SK-N-SH (cell line): ENCODE results near the gene RYR3. TPM values are rescaled to one million over a fixed set of nuclear protein-coding genes. Genes with fewer than 3 reads are reported as not detected.

Source experiments
- CTCF ChIA-PET: fragments of 300-600, 350-600 bp; formaldehyde crosslinking; extraction: SDS; loops from one replicate; lab custom pipeline; 2021; lab: Yijun Ruan, JAX
- POLR2A ChIA-PET: fragments of 350-600 bp; sonication (Branson Sonifier 250); formaldehyde crosslinking; extraction: SDS; loops from one replicate; lab custom pipeline; 2020; ENCODE audit warnings: antibody characterized with exemption, inconsistent platforms; lab: Yijun Ruan, JAX
- DNase-seq: peaks from one replicate; pipeline ENCODE4 v3.0.0; 2012
- H2AFZ ChIP-seq: fragments of 200-600 bp; sonication (generic); 2 replicates; pipeline ENCODE4 v1.8.1; 2016; ENCODE audit warnings: antibody characterized with exemption, mild to moderate bottlenecking, low read depth
- H3F3A ChIP-seq: fragments of 200-600 bp; sonication (generic); replicated peaks from 2 replicates; pipeline ENCODE3; 2016; ENCODE audit warnings: antibody characterized with exemption, mild to moderate bottlenecking; ENCODE audit not compliant: insufficient read depth
- H3K27ac ChIP-seq, 2 experiments: fragments of 200-500 bp in 1 of 2; fragments of 200-600 bp in 1 of 2; sonication (Bioruptor generic) in 1 of 2; sonication (generic), shearing (Covaris generic) in 1 of 2; 2 replicates each; pipeline versions ENCODE4 v1.5.1 to v1.6.1; 2014 to 2016; ENCODE audit warnings: low read depth in 2 of 2, inconsistent platforms in 1 of 2, low read length in 1 of 2, mild to moderate bottlenecking in 1 of 2, mixed read lengths in 1 of 2
- H3K27me3 ChIP-seq: fragments of 200-600 bp; sonication (generic), shearing (Covaris generic); 2 replicates; pipeline ENCODE4 v1.6.1; 2016; ENCODE audit warnings: mixed run types; ENCODE audit not compliant: insufficient read depth
- H3K36me3 ChIP-seq, 2 experiments: fragments of 200-500 bp in 1 of 2; fragments of 200-600 bp in 1 of 2; sonication (Bioruptor generic) in 1 of 2; sonication (generic) in 1 of 2; replicated peaks in 1 of 2; 2 replicates each; pipeline versions ENCODE3 to v1.5.1; 2014 to 2016; ENCODE audit warnings: low read length in 1 of 2, mild to moderate bottlenecking in 1 of 2; ENCODE audit not compliant: insufficient read depth in 2 of 2, control insufficient read depth in 1 of 2
- H3K4me1 ChIP-seq, 2 experiments: fragments of 200-500 bp in 1 of 2; fragments of 200-600 bp in 1 of 2; sonication (Bioruptor generic) in 1 of 2; sonication (generic), shearing (Covaris generic) in 1 of 2; 2 replicates each; pipeline versions ENCODE4 v1.5.1 to v1.6.1; 2014 to 2016; ENCODE audit warnings: low read depth in 1 of 2, low read length in 1 of 2, mixed run types in 1 of 2; ENCODE audit not compliant: insufficient read depth in 2 of 2, control insufficient read depth in 1 of 2
- H3K4me2 ChIP-seq: fragments of 200-600 bp; sonication (generic), shearing (Covaris generic); 2 replicates; pipeline ENCODE4 v1.6.1; 2017; ENCODE audit warnings: mixed run types
- H3K4me3 ChIP-seq, 2 experiments: fragments of 200-500 bp in 1 of 2; fragments of 200-600 bp in 1 of 2; sonication (Bioruptor generic) in 1 of 2; sonication (generic), shearing (Covaris generic) in 1 of 2; 2 replicates each; pipeline versions ENCODE4 v1.5.1 to v1.8.1; 2014 to 2016; ENCODE audit warnings: low read depth in 2 of 2, inconsistent platforms in 1 of 2, low read length in 1 of 2, mild to moderate bottlenecking in 1 of 2, mixed read lengths in 1 of 2, moderate library complexity in 1 of 2
- H3K79me2 ChIP-seq: fragments of 200-600 bp; sonication (generic); 2 replicates; pipeline ENCODE4 v1.8.1; 2017; ENCODE audit warnings: mild to moderate bottlenecking; ENCODE audit not compliant: insufficient read depth
- H3K9ac ChIP-seq: fragments of 200-600 bp; sonication (generic); 2 replicates; pipeline ENCODE4 v1.6.1; 2017; ENCODE audit warnings: mixed run types
- H3K9me2 ChIP-seq: fragments of 200-600 bp; sonication (generic); 2 replicates; pipeline ENCODE4 v1.6.1; 2017; ENCODE audit warnings: mixed run types
- H3K9me3 ChIP-seq: fragments of 200-600 bp; sonication (generic); 2 replicates; pipeline ENCODE4 v1.6.1; 2017; ENCODE audit warnings: mixed run types, mild to moderate bottlenecking, moderate library complexity
- H4K20me1 ChIP-seq: fragments of 200-600 bp; sonication (generic); 2 replicates; pipeline ENCODE4 v1.6.1; 2017; ENCODE audit warnings: mild to moderate bottlenecking, mixed run types; ENCODE audit not compliant: insufficient read depth
- CTCF ChIP-seq: fragments of 200-600 bp; sonication (generic); IDR thresholded peaks from 2 replicates; pipeline ENCODE4 v1.6.1; 2017; ENCODE audit warnings: antibody characterized with exemption, mild to moderate bottlenecking, moderate library complexity
- ELF1 ChIP-seq: IDR thresholded peaks from 2 replicates; pipeline ENCODE4 v1.4.0; 2012
- EP300 ChIP-seq, 2 experiments: IDR thresholded peaks; 2 replicates each; pipeline versions ENCODE4 v1.4.0 to v1.6.1; 2012; ENCODE audit warnings: borderline replicate concordance in 1 of 2, low read depth in 1 of 2, low read length in 1 of 2
- EZH2phosphoT487 ChIP-seq: fragments of 200-600 bp; sonication (generic); IDR thresholded peaks from 2 replicates; pipeline ENCODE4 v1.6.1; 2017; ENCODE audit warnings: low read depth, mixed run types, mild to moderate bottlenecking, antibody characterized with exemption, moderate library complexity, borderline replicate concordance
- FOSL2 ChIP-seq: IDR thresholded peaks from 2 replicates; pipeline ENCODE4 v1.4.0; 2012; ENCODE audit warnings: low read depth, mild to moderate bottlenecking, moderate library complexity, borderline replicate concordance
- FOXJ3 ChIP-seq: sonication (generic); formaldehyde crosslinking; IDR thresholded peaks from 2 replicates; pipeline ENCODE4 v1.5.1; 2020; ENCODE audit warnings: mild to moderate bottlenecking, missing genetic modification reagents
- GATA2 ChIP-seq: sonication (generic); formaldehyde crosslinking; IDR thresholded peaks from 2 replicates; pipeline ENCODE4 v1.5.0; 2020; ENCODE audit warnings: mild to moderate bottlenecking, missing genetic modification reagents
- JUND ChIP-seq: IDR thresholded peaks from 2 replicates; pipeline ENCODE4 v1.4.0; 2012
- MEF2A ChIP-seq: IDR thresholded peaks from 2 replicates; pipeline ENCODE4 v1.4.0; 2012; ENCODE audit warnings: low read depth, borderline replicate concordance
- MXI1 ChIP-seq: IDR thresholded peaks from 2 replicates; pipeline ENCODE4 v1.6.1; 2012; ENCODE audit warnings: mild to moderate bottlenecking, low read depth, low read length, improper control_type of control experiment
- NRF1 ChIP-seq: IDR thresholded peaks from 2 replicates; pipeline ENCODE4 v1.6.1; 2012; ENCODE audit warnings: low read depth, mild to moderate bottlenecking, low read length
- PBX3 ChIP-seq: IDR thresholded peaks from 2 replicates; pipeline ENCODE4; 2012
- RAD21 ChIP-seq: IDR thresholded peaks from 2 replicates; pipeline ENCODE4 v1.6.1; 2012; ENCODE audit warnings: mild to moderate bottlenecking, low read length
- RFX5 ChIP-seq: IDR thresholded peaks from 2 replicates; pipeline ENCODE4 v1.6.1; 2012; ENCODE audit warnings: mild to moderate bottlenecking, improper control_type of control experiment, low read length
- RXRA ChIP-seq: IDR thresholded peaks from 2 replicates; pipeline ENCODE4 v1.4.0; 2012; ENCODE audit warnings: low read depth, mild to moderate bottlenecking, borderline replicate concordance
- SMC3 ChIP-seq: IDR thresholded peaks from 2 replicates; pipeline ENCODE4 v1.6.1; 2012; ENCODE audit warnings: low read depth, low read length, improper control_type of control experiment
- TAF1 ChIP-seq: IDR thresholded peaks from 2 replicates; pipeline ENCODE4 v1.6.1; 2012; ENCODE audit warnings: low read depth, mild to moderate bottlenecking, low read length, moderate library complexity, borderline replicate concordance
- TCF12 ChIP-seq: IDR thresholded peaks from 2 replicates; pipeline ENCODE4 v1.4.0; 2012
- USF2 ChIP-seq: fragments of 150-350 bp; IDR thresholded peaks from 2 replicates; pipeline ENCODE4 v1.6.1; 2017; ENCODE audit warnings: antibody characterized with exemption, low read length, low read depth, borderline replicate concordance
- ZBTB33 ChIP-seq: IDR thresholded peaks from 2 replicates; pipeline ENCODE4 v1.4.0; 2012; ENCODE audit warnings: low read depth, borderline replicate concordance
- WGBS: methylation state at CpG from one replicate; pipeline ENCODE4 v1.1.6; 2017; ENCODE audit warnings: low lambda C conversion rate; 5-methylcytosine and 5-hydroxymethylcytosine counted together
- polyA plus RNA-seq, 3 experiments: library from polyadenylated mRNA; depleted of rRNA; stranded (reverse); fragments of >200 nt; gene quantifications; 2 replicates each; pipeline ENCODE4 v1.2.3, GENCODE V29; 2012
- TF ChIP-seq, protein P1 (sequence below): IDR thresholded peaks from 2 replicates; pipeline ENCODE4 v1.4.0; 2012; ENCODE audit warnings: low read depth, borderline replicate concordance
- TF ChIP-seq, protein P2 (sequence below): IDR thresholded peaks from 2 replicates; pipeline ENCODE4 v1.4.0; 2012; ENCODE audit warnings: low read depth
- TF ChIP-seq, protein P3 (sequence below): IDR thresholded peaks from 2 replicates; pipeline ENCODE4 v1.6.1; 2012; ENCODE audit warnings: mild to moderate bottlenecking, low read depth, low read length, moderate library complexity

The RYR3 gene
- polyA plus RNA-seq, 1 of the 3 experiments (the other 2 are of a cell fraction) = 0.02 TPM

- Histone ChIP-seq H3K79me2 (no peaks in the 10 kb centered on the region), H3K27ac (peak overlapping the region in 1 of 2 experiments; percentile 92; a peak in 2 of 4 replicates), H2AFZ (no peak overlapping the region), H4K20me1 (no peaks in the 10 kb centered on the region), H3F3A (no peaks in the 10 kb centered on the region), H3K4me1 (peaks cover 0 to 25% of the 10 kb centered on the region in 2 experiments; a peak in 2 of 4 replicates), H3K9me3 (no peaks in the 10 kb centered on the region), H3K4me3 (no peak overlapping the region; a peak in 1 of 4 replicates), H3K9ac (no peak overlapping the region), H3K36me3 (no peaks in the 10 kb centered on the region), H3K4me2 (no peak overlapping the region), H3K9me2 (no peaks in the 10 kb centered on the region), H3K27me3 (peaks cover 11% of the 10 kb centered on the region; the same call in 1 of the 2 replicates)
- ChIA-PET POLR2A (interaction anchor here (0.7 to 1.0 kb wide), 2 partner anchors 21 to 61 kb away, joined by 3 to 4 read pairs; no protein-coding TSS in a partner anchor), CTCF (interaction anchor here (0.8 to 4.2 kb wide), 9 partner anchors 10 to 349 kb away, joined by 3 to 23 read pairs (median 4); no protein-coding TSS in a partner anchor)
- DNase-seq = peak; percentile 74
- WGBS = 19% methylated on average over 6 of the region's 6 CpGs
- TF ChIP-seq RFX5 (no peak), FOSL2 (no peak), EZH2phosphoT487 (no peak), NRF1 (no peak), ELF1 (no peak), ZBTB33 (no peak), RXRA (no peak), MXI1 (peak; percentile 95; the same call in 1 of the 2 replicates), GATA2 (CRISPR knock-in tag) (peak; percentile 50), TAF1 (no peak), EP300 (IDR thresholded peaks at IDR 0.05; ENCODE audit: borderline replicate concordance in 1 of 2, low read depth in 1 of 2, low read length in 1 of 2) (peak in 1 of 2 experiments; percentile 81; a peak in 2 of 4 replicates), TCF12 (no peak), MEF2A (no peak), SMC3 (peak; percentile 24; the same call in 1 of the 2 replicates), CTCF (no peak), RAD21 (peak; percentile 51), USF2 (peak; percentile 15; the same call in 1 of the 2 replicates), JUND (no peak), FOXJ3 (CRISPR knock-in tag) (peak; percentile 20; the same call in 1 of the 2 replicates), PBX3 (no peak)
- TF ChIP-seq, protein P1, sequence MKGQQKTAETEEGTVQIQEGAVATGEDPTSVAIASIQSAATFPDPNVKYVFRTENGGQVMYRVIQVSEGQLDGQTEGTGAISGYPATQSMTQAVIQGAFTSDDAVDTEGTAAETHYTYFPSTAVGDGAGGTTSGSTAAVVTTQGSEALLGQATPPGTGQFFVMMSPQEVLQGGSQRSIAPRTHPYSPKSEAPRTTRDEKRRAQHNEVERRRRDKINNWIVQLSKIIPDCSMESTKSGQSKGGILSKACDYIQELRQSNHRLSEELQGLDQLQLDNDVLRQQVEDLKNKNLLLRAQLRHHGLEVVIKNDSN = no peak
- TF ChIP-seq, protein P2, sequence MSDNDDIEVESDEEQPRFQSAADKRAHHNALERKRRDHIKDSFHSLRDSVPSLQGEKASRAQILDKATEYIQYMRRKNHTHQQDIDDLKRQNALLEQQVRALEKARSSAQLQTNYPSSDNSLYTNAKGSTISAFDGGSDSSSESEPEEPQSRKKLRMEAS = no peak
- TF ChIP-seq, protein P3, sequence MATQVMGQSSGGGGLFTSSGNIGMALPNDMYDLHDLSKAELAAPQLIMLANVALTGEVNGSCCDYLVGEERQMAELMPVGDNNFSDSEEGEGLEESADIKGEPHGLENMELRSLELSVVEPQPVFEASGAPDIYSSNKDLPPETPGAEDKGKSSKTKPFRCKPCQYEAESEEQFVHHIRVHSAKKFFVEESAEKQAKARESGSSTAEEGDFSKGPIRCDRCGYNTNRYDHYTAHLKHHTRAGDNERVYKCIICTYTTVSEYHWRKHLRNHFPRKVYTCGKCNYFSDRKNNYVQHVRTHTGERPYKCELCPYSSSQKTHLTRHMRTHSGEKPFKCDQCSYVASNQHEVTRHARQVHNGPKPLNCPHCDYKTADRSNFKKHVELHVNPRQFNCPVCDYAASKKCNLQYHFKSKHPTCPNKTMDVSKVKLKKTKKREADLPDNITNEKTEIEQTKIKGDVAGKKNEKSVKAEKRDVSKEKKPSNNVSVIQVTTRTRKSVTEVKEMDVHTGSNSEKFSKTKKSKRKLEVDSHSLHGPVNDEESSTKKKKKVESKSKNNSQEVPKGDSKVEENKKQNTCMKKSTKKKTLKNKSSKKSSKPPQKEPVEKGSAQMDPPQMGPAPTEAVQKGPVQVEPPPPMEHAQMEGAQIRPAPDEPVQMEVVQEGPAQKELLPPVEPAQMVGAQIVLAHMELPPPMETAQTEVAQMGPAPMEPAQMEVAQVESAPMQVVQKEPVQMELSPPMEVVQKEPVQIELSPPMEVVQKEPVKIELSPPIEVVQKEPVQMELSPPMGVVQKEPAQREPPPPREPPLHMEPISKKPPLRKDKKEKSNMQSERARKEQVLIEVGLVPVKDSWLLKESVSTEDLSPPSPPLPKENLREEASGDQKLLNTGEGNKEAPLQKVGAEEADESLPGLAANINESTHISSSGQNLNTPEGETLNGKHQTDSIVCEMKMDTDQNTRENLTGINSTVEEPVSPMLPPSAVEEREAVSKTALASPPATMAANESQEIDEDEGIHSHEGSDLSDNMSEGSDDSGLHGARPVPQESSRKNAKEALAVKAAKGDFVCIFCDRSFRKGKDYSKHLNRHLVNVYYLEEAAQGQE = no peak
Measured at GRCh38 chr15:33639978-33640377, 329.2 kb downstream of the RYR3 start.
